IMR-90 (cell line): ENCODE results near the gene MTHFD2. TPM values are rescaled to one million over a fixed set of nuclear protein-coding genes. Genes with fewer than 3 reads are reported as not detected.

Source experiments
- ATAC-seq: fragments of 200-7000 bp; cut with Tn5 transposase; 2 replicates; pipeline ENCODE4 v1.9.1; 2020; ENCODE audit warnings: low read depth, mild to moderate bottlenecking, moderate library complexity
- BruUV-seq: library from RNA; stranded (reverse); fragments of 400-500 nt; replicated peaks from 2 replicates; lab custom pipeline; 2021; lab: Mats Ljungman, UMichigan
- CTCF ChIA-PET: fragments of 300-600 bp; formaldehyde crosslinking; extraction: SDS; loops from one replicate; lab custom pipeline; 2021; ENCODE audit warnings: antibody characterized with exemption; lab: Yijun Ruan, JAX
- POLR2A ChIA-PET: fragments of 300-600 bp; sonication (Branson Sonifier 250); formaldehyde crosslinking; loops from one replicate; lab custom pipeline; 2022; ENCODE audit warnings: antibody characterized with exemption; ENCODE audit not compliant: unreplicated experiment; lab: Charles Lee
- DNase-seq: peaks from one replicate; pipeline ENCODE4 v3.0.0; 2013
- H2AFZ ChIP-seq: replicated peaks from 2 replicates; pipeline ENCODE3; 2013; ENCODE audit warnings: low read length, mild to moderate bottlenecking; ENCODE audit not compliant: poor library complexity
- H2AK5ac ChIP-seq: 2 replicates; pipeline ENCODE4 v1.6.1; 2013; ENCODE audit warnings: low read depth, low read length, inconsistent platforms
- H2AK9ac ChIP-seq: replicated peaks from 2 replicates; pipeline ENCODE3; 2013; ENCODE audit warnings: mild to moderate bottlenecking, low read depth, low read length, moderate library complexity; ENCODE audit not compliant: poor library complexity
- H2BK120ac ChIP-seq: 2 replicates; pipeline ENCODE4 v1.6.1; 2013; ENCODE audit warnings: low read depth, low read length, inconsistent platforms
- H2BK15ac ChIP-seq: 3 replicates; pipeline ENCODE4 v1.6.1; 2013; ENCODE audit warnings: low read depth, low read length, inconsistent platforms
- H2BK20ac ChIP-seq: 2 replicates; pipeline ENCODE4 v1.6.1; 2013; ENCODE audit warnings: low read depth, mild to moderate bottlenecking, inconsistent platforms, low read length, moderate library complexity
- H2BK5ac ChIP-seq: 2 replicates; pipeline ENCODE4 v1.6.1; 2013; ENCODE audit warnings: mild to moderate bottlenecking, low read depth, low read length, inconsistent platforms; ENCODE audit not compliant: poor library complexity, severe bottlenecking
- H3K14ac ChIP-seq: replicated peaks from 2 replicates; pipeline ENCODE4 v1.6.1; 2013; ENCODE audit warnings: low read depth, low read length, inconsistent platforms
- H3K18ac ChIP-seq: 2 replicates; pipeline ENCODE4 v1.6.1; 2013; ENCODE audit warnings: low read depth, low read length, control low read depth
- H3K23ac ChIP-seq: 2 replicates; pipeline ENCODE4 v1.6.1; 2013; ENCODE audit warnings: low read depth, low read length, inconsistent platforms
- H3K27ac ChIP-seq: 2 replicates; pipeline ENCODE4 v1.5.1; 2013; ENCODE audit warnings: mild to moderate bottlenecking, control low read depth, low read length; ENCODE audit not compliant: insufficient read depth
- H3K27me3 ChIP-seq: 2 replicates; pipeline ENCODE4 v1.6.1; 2013; ENCODE audit warnings: low read length; ENCODE audit not compliant: control insufficient read depth, insufficient read depth
- H3K36me3 ChIP-seq: 2 replicates; pipeline ENCODE4 v1.6.1; 2013; ENCODE audit warnings: low read length, mixed read lengths; ENCODE audit not compliant: control insufficient read depth, insufficient read depth
- H3K4ac ChIP-seq: 2 replicates; pipeline ENCODE4 v1.6.1; 2013; ENCODE audit warnings: low read depth, low read length, inconsistent platforms
- H3K4me1 ChIP-seq: 2 replicates; pipeline ENCODE4 v1.6.1; 2013; ENCODE audit warnings: low read length, mixed read lengths; ENCODE audit not compliant: control insufficient read depth, insufficient read depth
- H3K4me2 ChIP-seq: 2 replicates; pipeline ENCODE4 v1.6.1; 2013; ENCODE audit warnings: low read depth, mild to moderate bottlenecking, control low read depth, low read length, moderate library complexity
- H3K4me3 ChIP-seq: 2 replicates; pipeline ENCODE4 v1.5.1; 2013; ENCODE audit warnings: low read depth, mild to moderate bottlenecking, control low read depth, low read length, moderate library complexity; ENCODE audit not compliant: insufficient read depth
- H3K56ac ChIP-seq: 2 replicates; pipeline ENCODE4 v1.6.1; 2013; ENCODE audit warnings: low read length, inconsistent platforms; ENCODE audit not compliant: insufficient read depth; ENCODE audit errors: extremely low read depth
- H3K79me1 ChIP-seq, 2 experiments: 2 replicates each; pipeline ENCODE4 v1.6.1; 2013; ENCODE audit warnings: low read length in 2 of 2, inconsistent platforms in 1 of 2, low read depth in 1 of 2
- H3K9ac ChIP-seq: 2 replicates; pipeline ENCODE4 v1.6.1; 2013; ENCODE audit warnings: low read depth, low read length, control low read depth
- H3K9me1 ChIP-seq: 2 replicates; pipeline ENCODE4 v1.6.1; 2013; ENCODE audit warnings: low read length, inconsistent platforms; ENCODE audit not compliant: insufficient read depth
- H3K9me3 ChIP-seq: 2 replicates; pipeline ENCODE4 v1.6.1; 2013; ENCODE audit warnings: low read length; ENCODE audit not compliant: control insufficient read depth, insufficient read depth
- H4K20me1 ChIP-seq: 2 replicates; pipeline ENCODE4 v1.6.1; 2013; ENCODE audit warnings: low read length, inconsistent platforms; ENCODE audit not compliant: insufficient read depth
- H4K5ac ChIP-seq: 2 replicates; pipeline ENCODE4 v1.6.1; 2013; ENCODE audit warnings: mild to moderate bottlenecking, low read depth, low read length, control low read depth
- H4K8ac ChIP-seq, 2 experiments: 2 replicates each; pipeline ENCODE4 v1.6.1; 2013; ENCODE audit warnings: low read depth in 2 of 2, low read length in 2 of 2, control low read depth in 1 of 2, inconsistent platforms in 1 of 2
- H4K91ac ChIP-seq: 2 replicates; pipeline ENCODE4 v1.6.1; 2013; ENCODE audit warnings: low read depth, low read length, inconsistent platforms; ENCODE audit not compliant: insufficient read depth
- BHLHE40 ChIP-seq: fragments of 150-350 bp; IDR thresholded peaks from 2 replicates; pipeline ENCODE4 v1.6.1; 2016; ENCODE audit warnings: mild to moderate bottlenecking, low read depth, low read length
- CEBPB ChIP-seq: IDR thresholded peaks from 2 replicates; pipeline ENCODE4 v1.6.1; 2012; ENCODE audit warnings: low read depth, low read length, improper control_type of control experiment
- CHD1 ChIP-seq: IDR thresholded peaks from 2 replicates; pipeline ENCODE4 v1.6.1; 2012; ENCODE audit warnings: low read depth, low read length, improper control_type of control experiment
- ELK1 ChIP-seq: fragments of 150-350 bp; IDR thresholded peaks from 2 replicates; pipeline ENCODE4 v1.6.1; 2016; ENCODE audit warnings: low read depth, mild to moderate bottlenecking, low read length, moderate library complexity, borderline replicate concordance
- FOS ChIP-seq: fragments of 150-350 bp; IDR thresholded peaks from 2 replicates; pipeline ENCODE4 v1.6.1; 2016; ENCODE audit warnings: low read depth, low read length
- MAFK ChIP-seq: IDR thresholded peaks from 2 replicates; pipeline ENCODE4 v1.6.1; 2012; ENCODE audit warnings: low read depth, low read length, improper control_type of control experiment
- MAZ ChIP-seq: IDR thresholded peaks from 2 replicates; pipeline ENCODE4 v1.6.1; 2012; ENCODE audit warnings: low read depth, mild to moderate bottlenecking, low read length, improper control_type of control experiment, moderate library complexity, borderline replicate concordance
- MXI1 ChIP-seq: IDR thresholded peaks from 2 replicates; pipeline ENCODE4 v1.6.1; 2012; ENCODE audit warnings: low read depth, mild to moderate bottlenecking, low read length, moderate library complexity, borderline replicate concordance
- NFE2L2 ChIP-seq: fragments of 150-350 bp; IDR thresholded peaks from 2 replicates; pipeline ENCODE4 v1.6.1; 2016; ENCODE audit warnings: low read depth, mild to moderate bottlenecking, low read length
- POLR2A ChIP-seq: IDR thresholded peaks from 2 replicates; pipeline ENCODE4 v1.6.1; 2012; ENCODE audit warnings: mild to moderate bottlenecking, low read depth, low read length
- RAD21 ChIP-seq: IDR thresholded peaks from 2 replicates; pipeline ENCODE4 v1.6.1; 2012; ENCODE audit warnings: low read length, improper control_type of control experiment
- RCOR1 ChIP-seq: IDR thresholded peaks from 2 replicates; pipeline ENCODE4 v1.6.1; 2012; ENCODE audit warnings: mild to moderate bottlenecking, low read length, improper control_type of control experiment; ENCODE audit not compliant: insufficient replicate concordance
- RFX5 ChIP-seq: IDR thresholded peaks from 2 replicates; pipeline ENCODE4 v1.8.0; 2012; ENCODE audit warnings: low read depth, mild to moderate bottlenecking, low read length, moderate library complexity
- SMC3 ChIP-seq: fragments of 150-350 bp; IDR thresholded peaks from 2 replicates; pipeline ENCODE4 v1.6.1; 2016; ENCODE audit warnings: low read depth, mild to moderate bottlenecking, antibody characterized with exemption, low read length, moderate library complexity
- WGBS, 2 experiments: methylation state at CpG; one replicate each; pipeline versions ENCODE4 v1.1.5 to v1.1.7; 2013; ENCODE audit warnings: missing lambda C conversion rate in 2 of 2; ENCODE audit not compliant: insufficient read length in 1 of 2; ENCODE audit errors: extremely low coverage in 2 of 2; 5-methylcytosine and 5-hydroxymethylcytosine counted together
- dilution Hi-C: fragments of 300-500 bp; cut with HindIII; formaldehyde crosslinking; loops from one replicate; pipeline ENCODE4 v1.14.3; 2018; ENCODE audit warnings: low sequenced_read_pairs; ENCODE audit not compliant: unreplicated experiment
- in situ Hi-C: fragments of 300-500 bp; cut with MboI; formaldehyde crosslinking; loops from 3 replicates; pipeline ENCODE4 v1.14.3; 2019; ENCODE audit warnings: low sequenced_read_pairs, inconsistent platforms, mixed read lengths
- intact Hi-C: fragments of 100-400 bp; cut with micrococcal nuclease; formaldehyde crosslinking; loops from 2 replicates; pipeline ENCODE4 v1.10.0; 2022
- polyA plus RNA-seq, 3 experiments: library from polyadenylated mRNA; depleted of rRNA; stranded (reverse); fragments of >200 nt; gene quantifications; 2 replicates each; pipeline ENCODE4 v1.2.3, GENCODE V29; 2012; ENCODE audit warnings: low replicate concordance in 1 of 3
- total RNA-seq: library from RNA; depleted of rRNA; stranded (reverse); fragments of >200 nt; gene quantifications from 2 replicates; pipeline ENCODE4 v1.2.3, GENCODE V29; 2012
- TF ChIP-seq, protein P1 (sequence below): conservative IDR thresholded peaks from 2 replicates; pipeline ENCODE4 v1.5.1; 2012; ENCODE audit warnings: mild to moderate bottlenecking, low read depth, low read length, improper control_type of control experiment
- TF ChIP-seq, protein P2 (sequence below): fragments of 150-350 bp; IDR thresholded peaks from 2 replicates; pipeline ENCODE4 v1.6.1; 2017; ENCODE audit warnings: mild to moderate bottlenecking, antibody characterized with exemption, low read length, low read depth

MTHFD2 gene
- total and polyA plus RNA-seq, 2 of the 4 experiments (the other 2 are of a cell fraction): 66.8 to 122 TPM

DNA sequence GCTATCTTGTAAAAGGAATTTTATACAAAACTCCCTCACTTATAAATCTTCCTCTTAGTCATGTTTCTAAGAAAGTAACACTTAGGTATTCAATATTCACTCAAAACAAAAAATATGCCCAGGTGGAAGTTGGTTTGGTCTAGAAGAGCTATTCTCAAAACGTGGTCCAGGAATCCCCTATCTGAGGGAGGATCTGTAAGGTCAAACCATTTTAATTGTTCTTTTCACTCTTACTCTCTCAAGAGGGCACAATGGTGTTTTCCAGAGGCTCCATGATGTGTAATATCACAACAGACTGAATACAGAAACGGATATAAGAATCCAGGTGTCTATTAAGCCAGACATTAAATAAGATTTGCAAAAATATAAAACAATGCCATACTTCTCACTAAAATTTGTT lies 29.7 kb upstream of the MTHFD2 start:
- peaks cover 48% of the 10 kb centered on the region for H3K36me3 ChIP-seq
- H3K14ac ChIP-seq: no peak overlapping the region
- H3K9ac ChIP-seq: no peak overlapping the region
- peaks cover 14 to 21% of the 10 kb centered on the region in 2 experiments for H3K79me1 ChIP-seq
- H3K27ac ChIP-seq: no peak overlapping the region
- ChIA-PET CTCF (interaction anchor here (1.2 kb wide), 1 partner anchor 10 kb away, joined by 3 read pairs; the partner anchor contains the start of gene MOB1A), POLR2A (no interaction called here)
- H2AFZ ChIP-seq: no peak overlapping the region
- BruUV-seq: no TSS peak
- no peak overlapping the region for H2BK15ac ChIP-seq
- 0 out of 2 replicates have a peak, but pooled peaks cover 1% of the 10 kb centered on the region for H3K9me3 ChIP-seq
- H3K27me3 ChIP-seq: no peaks in the 10 kb centered on the region
- H3K9me1 ChIP-seq: no peaks in the 10 kb centered on the region
- no peak overlapping the region for H3K18ac ChIP-seq
- no peak overlapping the region for H2BK5ac ChIP-seq
- no peak overlapping the region for H3K4me3 ChIP-seq
- no peak overlapping the region for H3K4ac ChIP-seq
- H3K56ac ChIP-seq: no peak overlapping the region
- H2BK20ac ChIP-seq: no peak overlapping the region
- no CpG with 5 or more reads among the region's 2 CpGs for WGBS, 2 experiments
- H4K20me1 ChIP-seq: peaks cover 11% of the 10 kb centered on the region
- no peak overlapping the region for H2AK9ac ChIP-seq
- H2BK120ac ChIP-seq: no peak overlapping the region
- no peak for DNase-seq
- intact Hi-C loops: no loop called here
- no peak overlapping the region for H4K91ac ChIP-seq
- in situ Hi-C loops: no loop called here
- no peak overlapping the region for H3K4me2 ChIP-seq
- no peak overlapping the region for H4K5ac ChIP-seq
- no peak overlapping the region for H2AK5ac ChIP-seq
- TF ChIP-seq MAZ: no peak
- TF ChIP-seq, protein P1, sequence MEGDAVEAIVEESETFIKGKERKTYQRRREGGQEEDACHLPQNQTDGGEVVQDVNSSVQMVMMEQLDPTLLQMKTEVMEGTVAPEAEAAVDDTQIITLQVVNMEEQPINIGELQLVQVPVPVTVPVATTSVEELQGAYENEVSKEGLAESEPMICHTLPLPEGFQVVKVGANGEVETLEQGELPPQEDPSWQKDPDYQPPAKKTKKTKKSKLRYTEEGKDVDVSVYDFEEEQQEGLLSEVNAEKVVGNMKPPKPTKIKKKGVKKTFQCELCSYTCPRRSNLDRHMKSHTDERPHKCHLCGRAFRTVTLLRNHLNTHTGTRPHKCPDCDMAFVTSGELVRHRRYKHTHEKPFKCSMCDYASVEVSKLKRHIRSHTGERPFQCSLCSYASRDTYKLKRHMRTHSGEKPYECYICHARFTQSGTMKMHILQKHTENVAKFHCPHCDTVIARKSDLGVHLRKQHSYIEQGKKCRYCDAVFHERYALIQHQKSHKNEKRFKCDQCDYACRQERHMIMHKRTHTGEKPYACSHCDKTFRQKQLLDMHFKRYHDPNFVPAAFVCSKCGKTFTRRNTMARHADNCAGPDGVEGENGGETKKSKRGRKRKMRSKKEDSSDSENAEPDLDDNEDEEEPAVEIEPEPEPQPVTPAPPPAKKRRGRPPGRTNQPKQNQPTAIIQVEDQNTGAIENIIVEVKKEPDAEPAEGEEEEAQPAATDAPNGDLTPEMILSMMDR: no peak
- no peak for TF ChIP-seq POLR2A
- TF ChIP-seq CEBPB: no peak
- TF ChIP-seq RCOR1: no peak
- TF ChIP-seq BHLHE40: no peak
- no peak for TF ChIP-seq MAFK
- no peak for TF ChIP-seq FOS
- TF ChIP-seq RFX5: no peak
- TF ChIP-seq RAD21: no peak
- no peak for TF ChIP-seq ELK1
- TF ChIP-seq, protein P2, sequence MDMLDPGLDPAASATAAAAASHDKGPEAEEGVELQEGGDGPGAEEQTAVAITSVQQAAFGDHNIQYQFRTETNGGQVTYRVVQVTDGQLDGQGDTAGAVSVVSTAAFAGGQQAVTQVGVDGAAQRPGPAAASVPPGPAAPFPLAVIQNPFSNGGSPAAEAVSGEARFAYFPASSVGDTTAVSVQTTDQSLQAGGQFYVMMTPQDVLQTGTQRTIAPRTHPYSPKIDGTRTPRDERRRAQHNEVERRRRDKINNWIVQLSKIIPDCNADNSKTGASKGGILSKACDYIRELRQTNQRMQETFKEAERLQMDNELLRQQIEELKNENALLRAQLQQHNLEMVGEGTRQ: no peak
- no peak for TF ChIP-seq NFE2L2
- no peak for TF ChIP-seq SMC3
- TF ChIP-seq CHD1: no peak
- no peak for TF ChIP-seq MXI1
- no peaks in the 10 kb centered on the region for H3K4me1 ChIP-seq
- no peak for ATAC-seq
- H3K23ac ChIP-seq: no peak overlapping the region
- no peak overlapping the region for H4K8ac ChIP-seq
- dilution Hi-C loops: no loop called here
